GM19193 (cell line): ENCODE data around the gene ITPRIPL2.

ENCODE experiments used
- POLR2A ChIP-seq: IDR thresholded peaks from 4 replicates; pipeline ENCODE4 v1.6.1; 2011; ENCODE audit not compliant: insufficient read depth, insufficient read length; ENCODE audit errors: extremely low read depth

Gene ITPRIPL2

GRCh38 chr16:19086322-19087199 is 27.2 kb upstream of the ITPRIPL2 start:
- no peak for TF ChIP-seq POLR2A

- TF ChIP-seq POLR2A = no peak
These were observed 25.3 kb upstream of the ITPRIPL2 start for GRCh38 chr16:19088341-19088916.

- no peak for TF ChIP-seq POLR2A
These were observed 24.3 kb upstream of the ITPRIPL2 start for GRCh38 chr16:19089410-19089955.

GRCh38 chr16:19090916-19091315 is 22.8 kb upstream of the ITPRIPL2 start:
- no peak for TF ChIP-seq POLR2A

- TF ChIP-seq POLR2A = no peak
These were observed 20.9 kb upstream of the ITPRIPL2 start for GRCh38 chr16:19092653-19093410.

GRCh38 chr16:19093631-19094541 is 19.9 kb upstream of the ITPRIPL2 start:
- no peak for TF ChIP-seq POLR2A

GRCh38 chr16:19094542-19095365 is 19.0 kb upstream of the ITPRIPL2 start:
- TF ChIP-seq POLR2A = no peak

GRCh38 chr16:19095654-19096053 is 18.1 kb upstream of the ITPRIPL2 start:
- no peak for TF ChIP-seq POLR2A

- TF ChIP-seq POLR2A = no peak
These were observed 15.6 kb upstream of the ITPRIPL2 start for GRCh38 chr16:19098173-19098572.

GRCh38 chr16:19102187-19102872 is 11.4 kb upstream of the ITPRIPL2 start:
- no peak for TF ChIP-seq POLR2A

- no peak for TF ChIP-seq POLR2A
These were observed 9.2 kb upstream of the ITPRIPL2 start for GRCh38 chr16:19104607-19105006.

- TF ChIP-seq POLR2A = no peak
These were observed 8.6 kb upstream of the ITPRIPL2 start for GRCh38 chr16:19105131-19105530.

- no peak for TF ChIP-seq POLR2A
These were observed 7.7 kb upstream of the ITPRIPL2 start for GRCh38 chr16:19105891-19106624.

- TF ChIP-seq POLR2A = no peak
These were observed 7.1 kb upstream of the ITPRIPL2 start for GRCh38 chr16:19106625-19107020.
